G401 (cell line): ENCODE results near the gene HMGB4. TPM values are rescaled to one million over a fixed set of nuclear protein-coding genes. Genes with fewer than 3 reads are reported as not detected.

Experiments used
- DNase-seq: peaks from one replicate; pipeline ENCODE4 v3.0.0-alpha.2; 2015; ENCODE audit warnings: low spot score
- in situ Hi-C: cut with HindIII; loops from 2 replicates; pipeline ENCODE4 v1.10.0; 2016; ENCODE audit warnings: low sequenced_read_pairs, mixed read lengths
- total RNA-seq: library from RNA; depleted of rRNA; stranded (reverse); fragments of >200 nt; shearing (Covaris generic); gene quantifications from 2 replicates; pipeline ENCODE4 v1.2.3, GENCODE V29; 2014

HMGB4 gene
- total RNA-seq, 1 experiment from 2014 or later = not detected

- in situ Hi-C loops = no loop called here
- DNase-seq = peak; percentile 48
Measured at GRCh38 chr1:33886496-33886895, 22.6 kb downstream of the HMGB4 start.

- DNase-seq = no peak
- in situ Hi-C loops = no loop called here
Measured at GRCh38 chr1:33893147-33893830, 29.4 kb downstream of the HMGB4 start.

- in situ Hi-C loops = no loop called here
Measured at GRCh38 chr1:33895396-33895795, 31.5 kb downstream of the HMGB4 start.

GRCh38 chr1:33895976-33896375, 32.1 kb downstream of the HMGB4 start:
- no peak for DNase-seq
- in situ Hi-C loops = no loop called here

More at GRCh38 chr1:33895396-33895795, 31.5 kb downstream of the HMGB4 start:
- DNase-seq = no peak

GRCh38 chr1:33897092-33897725, 33.3 kb downstream of the HMGB4 start:
- in situ Hi-C loops = no loop called here
- no peak for DNase-seq

GRCh38 chr1:33898406-33898805, 34.5 kb downstream of the HMGB4 start:
- in situ Hi-C loops = no loop called here
- DNase-seq = no peak

- DNase-seq = no peak
- in situ Hi-C loops = no loop called here
Measured at GRCh38 chr1:33898881-33899280, 35.0 kb downstream of the HMGB4 start.

GRCh38 chr1:33899746-33900145, 35.9 kb downstream of the HMGB4 start:
- DNase-seq = no peak
- in situ Hi-C loops = no loop called here

GRCh38 chr1:33902486-33903209, 38.8 kb downstream of the HMGB4 start:
- in situ Hi-C loops = no loop called here
- no peak for DNase-seq

- in situ Hi-C loops = no loop called here
- no peak for DNase-seq
Measured at GRCh38 chr1:33903210-33903589, 39.3 kb downstream of the HMGB4 start.

GRCh38 chr1:33905241-33905640, 41.4 kb downstream of the HMGB4 start:
- in situ Hi-C loops = no loop called here
- DNase-seq = no peak

- in situ Hi-C loops = no loop called here
- DNase-seq = no peak
Measured at GRCh38 chr1:33906156-33906555, 42.3 kb downstream of the HMGB4 start.

GRCh38 chr1:33908324-33908956, 44.6 kb downstream of the HMGB4 start:
- DNase-seq = no peak
- in situ Hi-C loops = no loop called here
